ENCODE results near the gene ALDH1B1.
"Not testable (repeated sequence)": the region's sequence is repeated elsewhere in the genome, so short reads cannot be mapped to it uniquely, and the experiment has no call there.

Gene ALDH1B1

GRCh38 chr9:38380872-38381534 is 11.5 kb upstream of the ALDH1B1 start:
- intact Hi-C loops (cut with DNase I): no loop called here
- peak in 1 of 42 donors; percentile 14 for DNase-seq

GRCh38 chr9:38382141-38382540 is 10.4 kb upstream of the ALDH1B1 start:
- DNase-seq: peak in 1 of 42 donors; percentile 3
- intact Hi-C loops (cut with DNase I): no loop called here

GRCh38 chr9:38384990-38385848 is 7.3 kb upstream of the ALDH1B1 start:
- DNase-seq: peak in 1 of 42 donors; percentile 2
- intact Hi-C loops (cut with DNase I): no loop called here

- DNase-seq: peak in 1 of 42 donors; percentile 2
- intact Hi-C loops (cut with DNase I): no loop called here
Measured at GRCh38 chr9:38385896-38386295, 6.6 kb upstream of the ALDH1B1 start.

GRCh38 chr9:38386319-38386895 is 6.1 kb upstream of the ALDH1B1 start:
- DNase-seq: no peak
- intact Hi-C loops (cut with DNase I): no loop called here

GRCh38 chr9:38387066-38387465 is 5.4 kb upstream of the ALDH1B1 start:
- intact Hi-C loops (cut with DNase I): no loop called here
- no peak for DNase-seq

- intact Hi-C loops (cut with DNase I): no loop called here
- DNase-seq: no peak
Measured at GRCh38 chr9:38387751-38388150, 4.8 kb upstream of the ALDH1B1 start.

- intact Hi-C loops (cut with DNase I): no loop called here
- peak in 2 of 42 donors; percentile 3 to 5 for DNase-seq
Measured at GRCh38 chr9:38388283-38389223, 3.9 kb upstream of the ALDH1B1 start.

GRCh38 chr9:38389313-38389712 is 3.2 kb upstream of the ALDH1B1 start:
- intact Hi-C loops (cut with DNase I): no loop called here
- DNase-seq: no peak

GRCh38 chr9:38390442-38390841 is 2.1 kb upstream of the ALDH1B1 start:
- DNase-seq: no peak
- intact Hi-C loops (cut with DNase I): no loop called here

- intact Hi-C loops (cut with DNase I): no loop called here
- peak in 1 of 42 donors; percentile 1 for DNase-seq
Measured at GRCh38 chr9:38390851-38391250, 1.7 kb upstream of the ALDH1B1 start.

GRCh38 chr9:38391278-38392118 is 1.0 kb upstream of the ALDH1B1 start:
- peak in 2 of 42 donors; percentile 8 to 13 for DNase-seq
- intact Hi-C loops (cut with DNase I): no loop called here

GRCh38 chr9:38393128-38393796 is 760 bp downstream of the ALDH1B1 start:
- intact Hi-C loops (cut with DNase I): no loop called here
- DNase-seq: no peak

GRCh38 chr9:38394416-38394815 is 1.9 kb downstream of the ALDH1B1 start:
- intact Hi-C loops (cut with DNase I): no loop called here
- no peak for DNase-seq

GRCh38 chr9:38395653-38396370 is 3.3 kb downstream of the ALDH1B1 start:
- intact Hi-C loops (cut with DNase I): no loop called here
- no peak for DNase-seq

- no peak for DNase-seq
- intact Hi-C loops (cut with DNase I): no loop called here
Measured at GRCh38 chr9:38396371-38396671, 3.8 kb downstream of the ALDH1B1 start.

GRCh38 chr9:38399191-38399590 is 6.7 kb downstream of the ALDH1B1 start:
- intact Hi-C loops (cut with DNase I); DNase-seq: not testable (repeated sequence)

All from head of caudate nucleus (tissue), 42 donors.